Keratinocyte (primary cell): ENCODE results near the gene MAPKAPK5. TPM values are rescaled to one million over a fixed set of nuclear protein-coding genes. Genes with fewer than 3 reads are reported as not detected.

Source experiments
- DNase-seq: peaks from one replicate; pipeline ENCODE4 v3.0.0-alpha.2; 2011; ENCODE audit warnings: low read depth, missing footprints, low spot score
- FAIRE-seq: peaks from 2 replicates; lab custom pipeline; 2011; peaks lifted over from hg19 to GRCh38; lab: Jason Lieb, UNC
- H2AFZ ChIP-seq: 2 replicates; pipeline ENCODE4 v1.6.0; 2012; ENCODE audit warnings: low read length, control low read depth, inconsistent platforms; ENCODE audit not compliant: control insufficient read depth
- H3K27ac ChIP-seq: 2 replicates; pipeline ENCODE4 v1.5.1; 2011; ENCODE audit warnings: low read length; ENCODE audit not compliant: control insufficient read depth, insufficient read depth
- H3K27me3 ChIP-seq: 3 replicates; pipeline ENCODE4 v1.6.0; 2011; ENCODE audit warnings: low read length; ENCODE audit not compliant: control insufficient read depth, insufficient read depth; ENCODE audit errors: extremely low read depth
- H3K36me3 ChIP-seq, 2 experiments: 2 replicates in 1 of 2; 3 replicates in 1 of 2; pipeline ENCODE4 v1.5.1; 2011; ENCODE audit warnings: low read length in 2 of 2, mild to moderate bottlenecking in 1 of 2; ENCODE audit not compliant: control insufficient read depth in 2 of 2, insufficient read depth in 2 of 2; ENCODE audit errors: extremely low read depth in 1 of 2
- H3K4me1 ChIP-seq: 3 replicates; pipeline ENCODE4 v1.5.1; 2011; ENCODE audit warnings: low read length; ENCODE audit not compliant: control insufficient read depth, insufficient read depth; ENCODE audit errors: extremely low read depth
- H3K4me2 ChIP-seq: 3 replicates; pipeline ENCODE4 v1.6.0; 2011; ENCODE audit warnings: low read depth, low read length; ENCODE audit not compliant: control insufficient read depth, insufficient read depth; ENCODE audit errors: extremely low read depth
- H3K4me3 ChIP-seq, 3 experiments: fragments of 200-600 bp in 1 of 3; sonication (generic) in 1 of 3; 2 replicates in 2 of 3; 3 replicates in 1 of 3; pipeline ENCODE4 v1.5.1; 2011 to 2016; ENCODE audit warnings: low read length in 3 of 3, mild to moderate bottlenecking in 3 of 3, control low read depth in 2 of 3, inconsistent platforms in 1 of 3, low read depth in 1 of 3, mixed read lengths in 1 of 3, mixed run types in 1 of 3, moderate library complexity in 1 of 3; ENCODE audit not compliant: control insufficient read depth in 2 of 3, insufficient read depth in 2 of 3; ENCODE audit errors: extremely low read depth in 1 of 3
- H3K79me2 ChIP-seq: 2 replicates; pipeline ENCODE4 v1.6.0; 2012; ENCODE audit warnings: low read length; ENCODE audit not compliant: control insufficient read depth, insufficient read depth
- H3K9ac ChIP-seq: 3 replicates; pipeline ENCODE4 v1.6.0; 2011; ENCODE audit warnings: low read length; ENCODE audit not compliant: control insufficient read depth, insufficient read depth; ENCODE audit errors: extremely low read depth
- H3K9me1 ChIP-seq: 3 replicates; pipeline ENCODE4 v1.6.0; 2011; ENCODE audit warnings: low read length; ENCODE audit not compliant: control insufficient read depth, insufficient read depth; ENCODE audit errors: extremely low read depth
- H3K9me3 ChIP-seq: 2 replicates; pipeline ENCODE4 v1.5.1; 2012; ENCODE audit warnings: low read depth, low read length; ENCODE audit not compliant: control insufficient read depth
- H4K20me1 ChIP-seq: 3 replicates; pipeline ENCODE4 v1.6.0; 2011; ENCODE audit warnings: low read length; ENCODE audit not compliant: control insufficient read depth, insufficient read depth; ENCODE audit errors: extremely low read depth
- EZH2 ChIP-seq: IDR thresholded peaks from one replicate; pipeline ENCODE4 v1.6.1; 2012; ENCODE audit warnings: inconsistent platforms, mild to moderate bottlenecking, low read length, moderate library complexity
- dilution Hi-C: fragments of 300-500 bp; cut with MboI; formaldehyde crosslinking; loops from one replicate; pipeline ENCODE4 v1.7.0; 2020; ENCODE audit warnings: low sequenced_read_pairs; ENCODE audit not compliant: extremely low pct_ligation_motif_present
- polyA plus RNA-seq, 5 experiments: library from polyadenylated mRNA; depleted of rRNA in 3 of 5; stranded (reverse) in 3 of 5; stranded (forward) in 1 of 5; unstranded in 1 of 5; fragments of >200 nt; gene quantifications; 1 replicate in 1 of 5; 2 replicates in 3 of 5; 3 replicates in 1 of 5; pipeline versions ENCODE4 v1.2.1 to v1.2.3, GENCODE V29; 2011 to 2012; ENCODE audit warnings: missing spikeins in 2 of 5, low read depth in 1 of 5, low replicate concordance in 1 of 5
- TF ChIP-seq, protein P1 (sequence below), 3 experiments: IDR thresholded peaks in 1 of 3; conservative IDR thresholded peaks in 1 of 3; optimal IDR thresholded peaks in 1 of 3; 2 replicates in 2 of 3; 3 replicates in 1 of 3; pipeline versions ENCODE3 to v1.5.1; 2011; ENCODE audit warnings: low read length in 3 of 3, mild to moderate bottlenecking in 3 of 3, moderate library complexity in 2 of 3, control low read depth in 1 of 3, inconsistent platforms in 1 of 3; ENCODE audit not compliant: insufficient read depth in 2 of 3; ENCODE audit errors: extremely low read depth in 1 of 3

Gene MAPKAPK5
- polyA plus RNA-seq, 1 donor (not counting 4 experiments of a cell fraction or from before 2014, with no cell fraction given): 39.1 TPM

DNA sequence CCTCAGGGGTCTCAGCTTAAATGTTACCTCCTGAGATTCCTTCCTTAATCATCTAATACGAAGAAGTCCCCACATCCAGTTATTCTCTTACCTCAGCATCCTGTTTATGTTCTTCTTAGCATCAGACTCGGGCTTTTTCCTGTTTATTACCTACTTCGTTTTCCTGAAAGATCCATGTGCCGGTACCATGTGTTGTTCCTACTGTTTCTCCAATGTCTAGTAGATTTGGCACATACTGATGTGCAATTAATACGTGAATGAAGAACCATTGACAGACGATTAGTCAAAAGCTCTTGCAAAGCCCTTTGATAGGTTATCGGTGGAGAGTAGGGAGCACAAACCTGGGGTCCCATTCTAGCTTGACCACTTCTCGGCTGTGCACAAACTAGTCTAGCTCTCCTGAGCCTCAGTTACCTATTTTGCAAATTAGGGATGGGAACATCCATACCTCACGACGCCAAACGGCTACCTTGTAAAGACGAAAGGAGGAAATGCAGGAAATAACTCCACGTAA, 735 bp upstream of the MAPKAPK5 start:
- peaks cover 2% of the 10 kb centered on the region for H3K9me1 ChIP-seq
- no peaks in the 10 kb centered on the region for H4K20me1 ChIP-seq
- H3K4me3 ChIP-seq: peak overlapping the region; percentile 73 to 78 (median 77)
- H3K36me3 ChIP-seq: peaks cover 3 to 19% of the 10 kb centered on the region in 2 experiments
- no peaks in the 10 kb centered on the region for H3K9me3 ChIP-seq
- peak overlapping the region; percentile 97 for H3K9ac ChIP-seq
- peak overlapping the region; percentile 88 for H3K27ac ChIP-seq
- peak overlapping the region; percentile 59 for H3K4me2 ChIP-seq
- TF ChIP-seq, protein P1, sequence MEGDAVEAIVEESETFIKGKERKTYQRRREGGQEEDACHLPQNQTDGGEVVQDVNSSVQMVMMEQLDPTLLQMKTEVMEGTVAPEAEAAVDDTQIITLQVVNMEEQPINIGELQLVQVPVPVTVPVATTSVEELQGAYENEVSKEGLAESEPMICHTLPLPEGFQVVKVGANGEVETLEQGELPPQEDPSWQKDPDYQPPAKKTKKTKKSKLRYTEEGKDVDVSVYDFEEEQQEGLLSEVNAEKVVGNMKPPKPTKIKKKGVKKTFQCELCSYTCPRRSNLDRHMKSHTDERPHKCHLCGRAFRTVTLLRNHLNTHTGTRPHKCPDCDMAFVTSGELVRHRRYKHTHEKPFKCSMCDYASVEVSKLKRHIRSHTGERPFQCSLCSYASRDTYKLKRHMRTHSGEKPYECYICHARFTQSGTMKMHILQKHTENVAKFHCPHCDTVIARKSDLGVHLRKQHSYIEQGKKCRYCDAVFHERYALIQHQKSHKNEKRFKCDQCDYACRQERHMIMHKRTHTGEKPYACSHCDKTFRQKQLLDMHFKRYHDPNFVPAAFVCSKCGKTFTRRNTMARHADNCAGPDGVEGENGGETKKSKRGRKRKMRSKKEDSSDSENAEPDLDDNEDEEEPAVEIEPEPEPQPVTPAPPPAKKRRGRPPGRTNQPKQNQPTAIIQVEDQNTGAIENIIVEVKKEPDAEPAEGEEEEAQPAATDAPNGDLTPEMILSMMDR (optimal IDR thresholded peaks at IDR 0.05 in 1 of 3, IDR thresholded peaks at IDR 0.05 in 1 of 3, conservative IDR thresholded peaks at IDR 0.05 in 1 of 3; ENCODE audit: extremely low read depth in 1 of 3, insufficient read depth in 2 of 3, low read length in 3 of 3): no peak
- no peak for TF ChIP-seq EZH2
- dilution Hi-C loops: no loop called here
- DNase-seq (no peak), FAIRE-seq (no peak)
- H2AFZ ChIP-seq: peak overlapping the region; percentile 97
- no peaks in the 10 kb centered on the region for H3K27me3 ChIP-seq
- H3K4me1 ChIP-seq: peaks cover 7% of the 10 kb centered on the region
- H3K79me2 ChIP-seq: peaks cover 64% of the 10 kb centered on the region

DNA sequence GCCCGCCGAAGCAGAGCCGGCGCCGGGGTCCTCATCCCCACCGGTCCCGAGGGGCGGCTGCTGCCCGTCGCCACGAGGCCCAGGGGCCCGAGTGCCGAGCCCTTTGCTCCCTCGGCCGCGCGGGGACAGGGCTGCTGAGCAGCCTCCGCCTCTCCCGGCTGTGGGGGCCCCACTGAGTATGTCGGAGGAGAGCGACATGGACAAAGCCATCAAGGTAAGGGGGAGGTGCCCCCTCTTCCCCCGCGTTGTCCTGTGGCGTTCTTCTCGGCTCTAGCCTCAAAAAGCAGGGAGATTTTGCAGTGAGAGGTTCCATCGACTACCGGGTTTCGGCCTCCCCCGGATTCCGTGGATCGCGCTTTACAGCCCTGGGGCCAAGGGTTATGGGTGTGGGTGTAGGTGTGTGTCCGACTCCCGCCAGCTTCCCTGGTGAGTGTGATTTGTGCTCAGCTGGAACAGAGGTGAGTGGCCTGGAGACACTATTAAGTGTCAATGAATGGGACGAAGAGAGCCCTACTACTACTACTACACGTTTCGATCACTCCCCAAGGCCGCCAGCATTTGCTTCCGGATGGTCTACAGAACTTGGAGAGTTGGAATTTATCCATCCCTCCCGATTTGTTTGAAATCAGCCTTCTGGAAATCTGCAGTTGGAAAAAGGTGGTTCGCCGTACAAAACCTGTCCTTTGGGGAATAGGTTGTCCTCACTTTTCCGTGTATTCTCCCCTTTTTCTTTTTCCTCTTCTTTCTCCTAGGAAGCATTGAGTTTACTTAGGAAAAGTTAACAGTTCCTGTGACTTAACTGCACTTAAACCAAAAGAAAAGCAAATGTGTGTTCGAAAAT, 748 bp downstream of the MAPKAPK5 start:
- peak overlapping the region; percentile 88 for H3K27ac ChIP-seq
- no peaks in the 10 kb centered on the region for H4K20me1 ChIP-seq
- H2AFZ ChIP-seq: peak overlapping the region; percentile 62
- H3K4me2 ChIP-seq: peak overlapping the region; percentile 93
- H3K9me3 ChIP-seq: no peaks in the 10 kb centered on the region
- peaks cover 7% of the 10 kb centered on the region for H3K4me1 ChIP-seq
- H3K79me2 ChIP-seq: peaks cover 75% of the 10 kb centered on the region
- H3K27me3 ChIP-seq: no peaks in the 10 kb centered on the region
- no peak for DNase-seq
- peak overlapping the region; percentile 97 for H3K9ac ChIP-seq
- dilution Hi-C loops: no loop called here
- H3K9me1 ChIP-seq: peaks cover 2% of the 10 kb centered on the region
- TF ChIP-seq, protein P1 (optimal IDR thresholded peaks at IDR 0.05 in 1 of 3, IDR thresholded peaks at IDR 0.05 in 1 of 3, conservative IDR thresholded peaks at IDR 0.05 in 1 of 3; ENCODE audit: extremely low read depth in 1 of 3, insufficient read depth in 2 of 3, low read length in 3 of 3): no peak
- no peak for TF ChIP-seq EZH2
- peaks cover 3 to 19% of the 10 kb centered on the region in 2 experiments for H3K36me3 ChIP-seq
- no peak for FAIRE-seq
- peak overlapping the region; percentile 73 to 78 (median 77) for H3K4me3 ChIP-seq
